Erythroblast (primary cell): ENCODE data around the gene LAIR1.

Experiments
- DNase-seq, 2 experiments: peaks; one replicate each; lab custom pipeline; 2025; lab: John Stamatoyannopoulos, UW
- GATA1 ChIP-seq: IDR thresholded peaks from 2 replicates; pipeline ENCODE4 v1.6.1; 2011; ENCODE audit warnings: low read depth, mild to moderate bottlenecking, control low read depth, low read length, moderate library complexity
- POLR2A ChIP-seq: IDR thresholded peaks from 2 replicates; pipeline ENCODE4 v1.6.1; 2011; ENCODE audit warnings: mild to moderate bottlenecking, low read length

LAIR1 gene

GRCh38 chr19:54309811-54310210 lies 54.9 kb downstream of the LAIR1 start:
- DNase-seq, result no peak
- TF ChIP-seq GATA1, result no peak
- TF ChIP-seq POLR2A, result no peak

GRCh38 chr19:54307389-54308020 lies 57.2 kb downstream of the LAIR1 start:
- DNase-seq, result no peak
- TF ChIP-seq POLR2A, result no peak
- no peak for TF ChIP-seq GATA1

DNA sequence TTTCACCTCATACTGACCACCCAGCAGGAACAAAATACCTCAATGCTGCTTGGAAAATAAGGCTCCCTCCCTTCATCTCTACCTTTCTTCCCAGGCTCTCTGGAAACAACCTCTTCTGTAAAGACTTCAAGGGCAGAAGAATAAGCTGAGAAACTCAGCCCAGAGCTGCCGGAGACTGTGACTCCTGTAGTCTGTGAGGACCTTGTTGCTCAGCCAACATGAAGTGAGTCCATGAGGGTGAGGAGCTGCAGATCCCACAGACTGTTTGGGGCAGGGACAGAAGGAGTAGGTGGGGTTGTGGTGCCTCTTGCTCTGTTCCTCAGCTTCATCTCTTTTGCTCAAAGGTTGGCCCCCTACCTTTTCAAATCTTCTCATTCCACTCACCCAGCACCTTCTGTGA lies 59.6 kb downstream of the LAIR1 start:
- no peak for DNase-seq
- TF ChIP-seq POLR2A (no peak), GATA1 (no peak)

- DNase-seq, result no peak
- no peak for TF ChIP-seq POLR2A
- TF ChIP-seq GATA1, result no peak
Observed at GRCh38 chr19:54302257-54302656, 62.5 kb downstream of the LAIR1 start.
